Measurements from ENCODE around the gene ENPP3.
"Not testable (repeated sequence)": the region's sequence is repeated elsewhere in the genome, so short reads cannot be mapped to it uniquely, and the experiment has no call there.

The ENPP3 gene

DNA sequence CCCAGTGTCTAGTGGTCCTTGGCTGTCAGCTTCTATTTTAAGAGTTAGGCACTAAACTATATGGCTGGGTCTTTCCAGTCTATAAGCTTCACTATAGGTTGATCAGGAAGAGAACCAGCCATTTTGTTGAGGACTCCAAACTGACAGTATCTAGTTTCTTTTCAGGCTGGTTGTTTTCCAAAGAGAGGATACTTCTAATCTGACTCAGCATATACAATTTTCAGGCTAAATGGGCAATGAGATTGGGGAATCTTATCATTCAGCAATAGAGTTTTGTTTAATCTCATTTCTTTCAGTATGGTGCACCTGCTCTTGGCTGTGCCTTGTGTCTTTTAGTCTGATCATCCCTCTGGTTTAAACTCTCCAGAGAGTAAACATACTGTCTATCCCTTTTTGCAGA is 94.1 kb downstream of the ENPP3 start:
- DNase-seq (ENCODE audit: insufficient read length, low spot score) (no peak), FAIRE-seq (no peak)

DNA sequence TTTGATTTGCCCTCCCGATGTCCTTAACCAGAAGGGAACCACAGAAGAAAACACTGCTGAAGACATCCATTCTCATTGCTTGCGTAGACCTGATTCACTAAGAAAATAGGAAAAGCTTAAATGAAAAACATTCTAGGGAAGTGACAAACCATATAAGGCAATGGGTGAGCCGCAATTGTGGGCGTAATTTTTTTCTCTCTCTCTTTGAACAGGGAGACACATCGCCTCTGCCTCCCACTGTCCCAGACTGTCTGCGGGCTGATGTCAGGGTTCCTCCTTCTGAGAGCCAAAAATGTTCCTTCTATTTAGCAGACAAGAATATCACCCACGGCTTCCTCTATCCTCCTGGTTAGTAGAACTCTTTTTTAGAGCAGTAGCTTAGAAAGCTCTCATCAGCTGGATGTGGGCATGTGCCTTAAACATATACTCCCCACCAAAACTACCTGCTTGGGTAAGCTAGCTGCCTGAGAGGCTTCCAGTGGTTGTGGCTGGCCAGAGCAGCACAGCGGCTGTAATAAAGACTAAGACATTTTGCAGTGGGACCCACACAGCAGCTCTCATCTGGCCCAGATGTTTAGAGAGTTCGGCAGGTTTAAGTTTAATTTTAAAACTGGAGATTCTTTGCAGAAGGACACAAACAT is 96.4 kb downstream of the ENPP3 start:
- FAIRE-seq = no peak
- no peak for DNase-seq (ENCODE audit: insufficient read length, low spot score)

DNA sequence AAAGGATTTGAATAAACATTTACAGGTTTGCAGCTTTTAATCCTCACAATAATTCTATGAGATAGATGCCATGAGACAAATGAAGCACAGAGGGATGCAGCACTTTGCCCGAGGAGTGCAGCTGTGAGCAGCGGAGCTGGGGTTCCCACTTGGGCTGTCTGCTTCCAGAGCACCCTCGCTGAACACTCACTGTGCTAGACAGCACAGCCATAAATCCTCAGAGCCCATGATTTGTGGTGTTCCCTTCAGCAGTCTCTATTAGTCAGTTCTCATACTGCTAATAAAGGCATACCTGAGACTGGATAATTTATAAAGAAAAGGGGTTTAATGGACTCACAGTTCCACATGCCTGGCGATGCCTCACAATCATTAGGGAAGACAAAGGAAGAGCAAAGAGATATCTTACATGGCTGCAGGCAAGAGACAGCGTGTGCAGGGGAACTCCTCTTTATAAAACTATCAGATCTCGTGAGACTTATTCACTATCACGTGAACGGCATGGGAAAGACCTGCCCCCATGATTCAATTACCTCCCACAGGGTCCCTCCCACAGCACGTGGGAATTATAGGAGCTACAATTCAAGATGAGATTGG is 99.0 kb downstream of the ENPP3 start:
- no peak for FAIRE-seq
- DNase-seq (ENCODE audit: insufficient read length, low spot score) = no peak

DNA sequence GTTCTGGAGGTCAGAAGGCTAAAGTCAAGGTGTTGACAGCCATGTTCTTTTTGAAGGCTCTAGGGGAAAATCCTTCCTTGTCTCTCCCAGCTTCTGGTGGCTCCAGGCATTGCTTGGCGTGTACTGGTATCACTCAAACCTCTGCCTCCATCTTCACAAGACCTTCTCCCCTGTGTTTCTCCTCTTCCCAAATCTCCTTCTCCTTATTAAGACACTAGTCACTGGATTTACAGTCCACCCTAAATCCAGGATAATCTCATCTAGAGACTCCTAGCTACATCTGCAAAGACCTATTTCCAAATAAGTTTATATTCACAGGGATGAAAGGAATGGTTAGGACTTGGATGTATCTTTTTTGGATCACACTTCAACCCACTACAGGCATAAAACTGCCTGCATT is 99.7 kb downstream of the ENPP3 start:
- no peak for DNase-seq (ENCODE audit: insufficient read length, low spot score)
- no peak for FAIRE-seq

DNA sequence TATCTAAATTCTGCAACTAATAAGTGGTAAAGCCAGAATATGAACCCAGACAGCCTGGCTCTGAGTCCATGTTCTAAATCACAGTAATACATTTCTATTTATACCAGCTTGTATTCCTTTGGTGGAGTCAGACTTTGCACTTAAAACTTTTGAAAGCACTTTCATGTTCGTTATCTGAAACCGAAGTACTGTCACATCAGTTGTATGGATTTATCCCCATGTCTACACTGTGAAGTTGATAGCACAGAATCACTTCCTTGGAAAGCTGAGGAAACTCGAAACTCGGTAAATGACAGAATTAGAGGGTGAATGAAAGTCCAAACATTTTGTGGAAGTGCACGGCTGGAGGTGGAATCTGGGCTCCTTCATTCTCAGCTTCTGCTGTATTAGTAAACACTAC is 102.0 kb downstream of the ENPP3 start:
- FAIRE-seq (no peak), DNase-seq (ENCODE audit: insufficient read length, low spot score) (no peak)

DNA sequence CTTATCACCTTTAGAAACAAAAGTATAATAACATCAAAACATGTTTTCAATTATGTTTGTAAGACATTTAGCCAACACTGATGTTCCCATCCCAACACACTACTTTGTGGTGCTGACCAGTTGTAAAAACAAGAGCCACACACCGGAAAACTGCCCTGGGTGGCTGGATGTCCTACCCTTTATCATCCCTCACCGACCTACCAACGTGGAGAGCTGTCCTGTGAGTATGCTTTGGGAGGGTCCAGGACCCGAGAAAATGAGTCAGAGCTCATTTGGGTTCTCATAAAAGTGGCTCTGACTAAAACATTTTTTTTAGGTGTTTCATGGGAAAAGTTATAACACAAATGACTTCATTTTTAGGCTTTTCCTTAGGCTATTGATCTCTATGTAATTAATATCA is 103.1 kb downstream of the ENPP3 start:
- DNase-seq (ENCODE audit: insufficient read length, low spot score) = no peak
- no peak for FAIRE-seq

DNA sequence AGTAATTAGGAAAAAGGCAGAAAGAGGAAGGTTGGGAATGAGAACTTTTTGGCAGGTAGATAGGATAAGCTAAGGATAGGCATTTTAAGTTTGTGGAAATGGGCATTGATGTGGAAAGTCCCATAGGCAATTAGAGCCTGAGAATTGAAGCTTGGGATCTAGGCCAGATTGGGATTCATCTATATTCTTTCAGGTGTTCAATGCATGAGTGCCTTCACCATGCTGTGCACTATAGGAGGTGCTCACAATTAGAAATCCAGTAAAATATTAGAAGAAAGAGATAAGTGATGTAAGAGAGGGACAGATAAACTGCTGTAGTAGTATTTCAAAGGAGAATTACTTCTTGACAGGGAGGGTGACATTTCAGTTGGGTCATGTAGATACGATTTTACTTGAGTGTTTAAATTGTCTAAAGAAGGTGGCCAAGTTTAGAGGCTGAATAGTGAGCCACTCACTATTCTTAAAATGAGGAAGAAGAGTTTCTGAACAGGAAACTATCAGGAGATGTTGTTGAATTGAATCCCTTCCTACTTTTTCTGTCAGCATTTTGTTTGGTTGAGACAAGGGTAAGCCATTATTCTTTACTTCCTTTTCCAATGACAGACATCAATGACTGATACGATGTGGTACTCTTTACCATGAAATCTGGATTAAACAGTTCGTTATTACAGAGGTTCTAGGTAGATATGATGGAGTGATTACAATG is 104.7 kb downstream of the ENPP3 start:
- FAIRE-seq = no peak

DNA sequence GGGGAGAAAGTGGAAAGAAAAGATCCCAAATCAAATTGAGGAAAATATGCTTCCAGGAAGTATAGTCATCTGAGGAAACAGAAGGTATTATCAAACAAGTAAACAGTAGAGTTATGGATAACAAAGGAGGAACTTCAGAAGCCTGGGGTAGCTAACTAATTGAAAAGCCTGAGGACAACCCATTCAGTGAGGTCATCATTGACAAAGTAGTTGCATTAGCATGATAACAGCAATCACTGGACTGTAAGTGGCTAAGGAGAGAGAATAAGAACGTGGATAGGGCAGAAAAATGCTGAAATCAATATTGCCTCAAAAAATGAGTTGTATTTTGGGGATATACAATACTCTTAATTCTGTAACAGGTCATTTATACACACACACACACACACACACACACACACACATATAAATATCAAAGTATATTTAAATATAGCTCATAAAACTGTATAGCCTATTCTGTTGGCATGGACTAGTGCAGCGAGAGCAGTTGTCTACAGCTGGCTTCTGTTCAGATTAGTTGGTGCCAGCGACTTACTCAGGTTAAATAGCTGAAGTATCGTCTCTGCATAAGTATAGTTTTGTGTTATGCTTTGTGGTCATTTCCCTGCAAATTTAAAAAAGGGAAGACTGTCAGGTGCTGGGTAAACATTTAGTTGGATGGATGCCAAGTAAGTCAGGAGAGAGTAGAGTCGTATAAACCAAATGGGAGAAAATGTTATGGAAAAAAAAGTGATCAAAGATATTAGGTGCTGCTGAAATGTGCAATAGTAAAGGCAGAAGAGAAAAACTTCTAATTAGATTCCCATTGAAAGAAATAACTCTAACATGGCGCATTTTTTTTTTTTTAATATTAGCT is 107.6 kb downstream of the ENPP3 start:
- DNase-seq (ENCODE audit: insufficient read length, low spot score) = no peak
- FAIRE-seq = no peak

More for the DNA sequence above, 104.7 kb downstream of the ENPP3 start:
- no peak for DNase-seq (ENCODE audit: insufficient read length, low spot score)

DNA sequence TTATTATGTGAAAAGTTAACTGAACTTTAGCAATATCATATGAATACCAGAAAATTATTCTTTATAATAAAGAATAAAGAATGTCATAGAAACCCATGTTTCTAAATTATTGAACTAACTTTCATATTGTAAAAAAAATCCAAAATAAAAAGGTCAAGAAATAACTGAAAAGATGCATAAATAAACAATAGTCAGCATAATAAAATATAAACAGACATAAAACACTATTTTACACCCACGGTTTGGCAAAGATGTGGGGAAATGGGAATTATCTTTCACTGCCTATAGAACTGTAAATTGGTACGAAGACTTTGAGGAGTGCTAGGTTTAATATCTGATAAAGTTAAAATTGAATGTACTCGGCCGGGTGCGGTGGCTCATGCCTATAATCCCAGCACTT is 108.4 kb downstream of the ENPP3 start:
- DNase-seq (ENCODE audit: insufficient read length, low spot score) = no peak
- FAIRE-seq = no peak

DNA sequence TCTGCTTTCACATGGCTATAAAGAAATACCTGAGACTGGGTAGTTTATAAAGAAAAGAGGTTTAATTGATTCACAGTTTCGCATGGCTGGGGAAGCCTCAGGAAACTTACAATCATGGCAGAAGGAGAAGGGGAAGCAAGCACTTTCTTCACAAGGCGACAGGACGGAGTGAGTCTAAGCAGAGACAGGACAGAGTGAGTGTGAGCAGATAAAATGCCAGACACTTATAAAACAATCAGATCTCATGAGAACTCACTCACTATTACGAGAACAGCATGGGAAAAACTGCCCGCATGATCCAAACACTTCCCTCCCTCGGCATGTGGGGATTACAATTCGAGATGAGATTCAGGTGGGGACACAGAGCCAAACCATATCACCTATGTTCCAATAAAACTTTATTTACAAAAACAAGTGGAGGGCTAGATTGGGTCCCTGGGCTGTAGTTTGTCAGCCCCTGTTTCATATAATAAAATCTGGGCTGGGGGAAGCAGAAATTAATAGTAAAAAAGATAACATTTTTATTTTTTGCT is 110.8 kb downstream of the ENPP3 start:
- no peak for DNase-seq (ENCODE audit: insufficient read length, low spot score)
- no peak for FAIRE-seq

DNA sequence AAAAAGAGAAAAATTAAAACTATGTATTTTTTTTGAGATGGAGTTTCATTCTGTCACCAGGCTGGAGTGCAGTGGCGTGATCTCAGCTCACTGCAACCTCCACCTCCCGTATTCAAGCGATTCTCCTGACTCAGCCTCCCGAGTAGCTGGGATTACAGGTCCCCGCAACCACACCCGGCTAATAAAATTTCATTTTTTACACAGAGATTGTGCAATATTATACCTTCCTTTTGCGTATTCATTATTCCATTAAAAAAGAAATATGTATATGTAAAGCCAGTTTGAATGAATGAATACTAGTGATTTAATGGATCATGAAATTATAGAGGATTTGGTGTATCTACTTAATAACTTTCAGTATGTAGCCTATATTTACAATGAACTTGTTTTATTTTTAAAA is 111.9 kb downstream of the ENPP3 start:
- FAIRE-seq = no peak
- no peak for DNase-seq (ENCODE audit: insufficient read length, low spot score)

DNA sequence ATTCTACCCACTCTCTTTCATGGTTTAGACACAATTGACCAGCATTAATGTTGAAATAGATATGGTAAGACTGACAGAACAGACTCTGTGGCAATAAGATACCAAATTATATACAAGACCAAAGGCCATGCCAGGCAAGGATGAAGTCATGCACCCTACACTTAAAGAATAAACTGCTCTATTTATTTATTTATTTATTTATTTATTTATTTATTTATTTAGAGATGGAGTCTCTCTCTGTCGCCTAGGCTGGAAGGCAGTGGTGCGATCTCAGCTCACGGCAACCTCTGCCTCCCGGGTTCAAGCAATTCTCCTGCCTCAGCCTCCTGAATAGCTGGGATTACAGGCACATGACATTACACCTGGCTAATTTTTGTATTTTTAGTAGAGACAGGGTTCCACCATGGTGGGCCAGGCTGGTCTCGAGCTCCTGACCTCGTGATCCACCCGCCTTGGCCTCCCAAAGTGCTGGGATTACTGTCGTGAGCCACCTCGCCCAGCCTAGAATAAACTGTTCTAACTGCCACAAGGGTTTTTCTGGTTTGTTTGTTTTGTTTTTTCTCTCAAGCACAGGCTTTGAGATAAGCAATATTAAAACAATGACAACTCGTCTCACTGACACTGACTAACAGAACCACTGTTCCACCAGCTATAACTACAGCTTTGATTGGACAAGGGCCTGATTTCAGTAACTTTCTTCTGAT is 114.1 kb downstream of the ENPP3 start:
- DNase-seq (ENCODE audit: insufficient read length, low spot score); FAIRE-seq: not testable (repeated sequence)

DNA sequence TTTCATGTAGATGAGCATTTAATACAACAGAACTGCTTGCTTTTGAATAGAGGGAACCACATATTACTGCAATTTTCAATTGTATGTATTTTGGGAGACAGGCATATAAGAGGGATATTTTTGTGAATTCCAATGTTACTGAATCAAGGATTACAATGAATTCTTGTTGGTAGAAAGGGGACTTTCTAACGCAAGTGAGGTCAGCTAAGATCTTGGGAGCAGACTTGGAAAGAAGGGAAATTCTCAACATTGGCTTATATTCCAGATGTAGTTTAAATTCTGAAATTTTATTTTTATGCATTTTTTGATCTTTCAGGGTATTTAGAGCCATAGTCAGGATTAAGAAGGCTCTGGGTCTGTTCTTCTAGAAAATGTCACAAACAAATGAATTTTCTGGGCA is 117.0 kb downstream of the ENPP3 start:
- DNase-seq (ENCODE audit: insufficient read length, low spot score) = no peak
- FAIRE-seq = no peak

DNA sequence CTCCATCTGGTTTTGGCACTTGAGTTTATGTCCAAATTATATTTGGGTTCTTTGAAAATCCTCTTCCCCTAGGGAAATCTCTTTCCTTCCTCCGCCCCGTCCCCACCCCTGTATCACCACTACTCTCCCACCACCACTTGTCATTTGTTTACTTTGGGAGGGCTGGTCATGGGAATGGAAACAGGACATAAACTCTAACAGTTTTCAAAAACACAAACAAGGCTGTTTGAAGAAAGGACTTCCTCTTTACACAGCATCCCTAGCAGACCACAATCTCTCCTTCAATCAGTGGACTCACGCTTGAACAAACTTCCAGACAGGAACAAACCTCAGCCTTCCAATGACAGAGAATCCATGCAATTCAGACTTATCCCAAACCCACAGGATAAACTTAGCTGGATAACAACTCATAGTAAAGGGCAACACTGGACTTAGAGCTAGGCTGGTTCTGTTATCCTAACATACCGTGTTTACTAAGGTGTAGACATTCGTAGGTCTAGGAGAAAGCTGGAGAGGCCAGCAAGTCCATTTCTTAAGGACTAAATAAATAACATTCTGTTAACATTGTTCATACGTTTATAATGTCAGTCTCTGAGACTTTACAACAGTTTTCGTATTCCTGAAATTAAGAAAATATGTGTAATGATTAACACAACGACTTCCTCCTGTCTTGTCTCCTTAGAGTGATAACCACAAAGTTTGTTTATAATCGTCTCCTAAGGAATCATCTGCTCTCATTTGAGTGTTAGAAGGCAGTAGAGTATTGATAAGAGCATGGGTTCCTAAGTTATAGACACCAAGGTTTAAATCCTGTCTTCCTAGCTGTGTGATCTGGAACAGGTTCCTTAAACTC is 117.8 kb downstream of the ENPP3 start:
- DNase-seq (ENCODE audit: insufficient read length, low spot score) (no peak), FAIRE-seq (no peak)

DNA sequence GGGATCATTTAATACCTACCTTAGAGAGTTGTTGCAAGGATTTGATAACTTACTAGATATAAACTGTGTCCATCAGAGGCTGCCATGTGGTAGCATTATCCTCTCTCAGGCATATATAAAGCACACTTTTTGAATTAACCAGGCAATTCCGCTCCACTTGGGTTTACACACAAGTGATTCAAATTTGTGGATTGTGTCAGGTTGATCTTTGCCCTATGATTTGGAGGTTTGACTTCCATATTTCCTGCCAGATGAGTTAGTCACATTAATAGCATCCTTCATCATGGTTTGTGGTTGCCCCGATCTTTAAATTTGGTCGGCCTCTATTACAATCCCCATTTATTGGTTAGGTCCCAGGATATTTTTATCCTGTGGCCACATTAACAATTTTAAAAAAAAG is 118.5 kb downstream of the ENPP3 start:
- DNase-seq (ENCODE audit: insufficient read length, low spot score) = no peak
- no peak for FAIRE-seq

DNA sequence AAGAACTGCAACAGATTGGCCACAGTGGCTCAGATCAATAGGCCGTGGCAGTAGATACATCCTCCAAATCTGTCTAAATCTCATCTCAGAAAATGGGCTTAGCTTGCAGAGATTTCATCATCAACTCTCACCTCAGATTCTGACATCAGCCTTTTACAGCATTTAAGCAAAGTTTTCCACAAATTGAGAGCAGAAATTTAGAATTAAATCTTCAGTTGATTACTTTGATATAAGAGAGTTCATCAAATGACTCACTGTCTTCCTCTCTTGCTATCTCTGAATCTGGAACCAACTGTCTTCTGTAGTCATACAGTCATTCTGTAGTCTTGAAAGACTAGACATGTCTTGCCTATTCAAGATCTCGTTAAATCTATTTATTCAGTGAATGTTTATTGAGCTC is 118.9 kb downstream of the ENPP3 start:
- DNase-seq (ENCODE audit: insufficient read length, low spot score) (no peak), FAIRE-seq (no peak)

DNA sequence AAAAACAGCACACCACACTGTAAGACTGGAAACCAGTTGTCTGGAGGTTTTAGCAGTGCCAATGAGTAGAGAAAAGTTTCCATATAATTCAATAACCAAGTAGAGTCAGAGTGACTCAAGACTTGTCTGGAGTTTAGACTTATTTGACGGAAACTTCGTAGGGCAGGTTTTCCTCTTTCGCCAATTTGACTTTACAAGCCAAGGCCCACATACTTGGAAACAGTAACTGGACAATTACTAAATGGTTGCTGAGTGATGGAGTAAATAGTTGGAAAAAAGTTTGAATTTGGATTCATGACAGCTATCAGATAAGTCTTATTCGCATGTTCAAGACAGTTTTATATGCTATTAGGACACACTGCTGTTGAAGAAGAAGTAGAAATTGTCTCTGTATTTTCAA is 121.8 kb downstream of the ENPP3 start:
- FAIRE-seq (no peak), DNase-seq (ENCODE audit: insufficient read length, low spot score) (no peak)

DNA sequence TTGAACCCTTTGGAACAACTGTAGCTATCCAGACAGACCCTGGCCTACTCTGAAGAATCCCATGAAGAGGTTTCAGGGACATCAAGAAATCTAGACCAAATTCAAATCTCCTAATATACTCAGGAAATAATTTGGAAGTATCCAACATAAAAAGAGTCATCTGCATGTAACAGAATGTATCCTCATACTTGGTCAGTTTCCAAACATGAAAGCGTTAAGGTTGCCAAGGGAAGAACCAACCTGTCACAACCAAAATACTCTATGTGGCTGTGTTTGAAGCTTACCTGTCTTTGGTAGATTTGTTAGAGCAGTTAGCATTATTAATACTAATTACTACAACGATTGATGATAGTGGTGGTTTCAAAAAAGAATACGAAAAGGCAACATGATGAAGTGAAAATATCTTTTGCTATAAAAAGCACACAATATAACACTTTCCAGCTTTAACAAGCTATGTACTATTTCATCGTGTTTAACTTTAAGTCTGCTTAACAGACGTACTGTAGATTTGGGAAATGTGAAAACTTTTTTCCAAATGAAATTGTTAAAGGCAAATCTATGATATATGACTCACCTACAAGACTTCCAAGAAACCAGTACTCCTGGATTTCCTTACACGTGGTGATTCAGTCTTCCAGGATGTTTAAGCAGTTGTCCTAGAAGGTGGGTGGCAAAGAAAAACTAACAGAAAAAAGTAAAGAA is 124.1 kb downstream of the ENPP3 start:
- DNase-seq (ENCODE audit: insufficient read length, low spot score) (no peak), FAIRE-seq (no peak)

DNA sequence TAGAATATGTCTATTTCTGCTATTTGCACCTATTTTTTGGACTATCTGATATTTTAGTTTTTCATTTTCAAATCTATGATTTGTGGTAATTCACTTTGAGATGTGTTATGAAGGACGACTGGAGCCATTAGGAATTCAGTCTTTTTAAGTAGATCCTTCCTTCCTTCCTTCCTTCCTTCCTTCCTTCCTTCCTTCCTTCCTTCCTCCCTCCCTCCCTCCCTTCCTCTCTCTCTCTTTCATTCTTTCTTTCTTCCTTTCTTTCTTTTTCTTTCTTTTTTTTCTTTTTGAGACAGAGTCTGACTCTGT is 124.6 kb downstream of the ENPP3 start:
- DNase-seq (ENCODE audit: insufficient read length, low spot score) = no peak
- no peak for FAIRE-seq

Measured in GM19239 (cell line).